C4-2B (cell line): Measurements from ENCODE around the gene ITPKC.

Source experiments
- CTCF ChIP-seq: fragments of 450-650 bp; conservative IDR thresholded peaks from 2 replicates; pipeline ENCODE4 v1.5.1; 2017; ENCODE audit warnings: mild to moderate bottlenecking
- ZFX ChIP-seq: fragments of 450-650 bp; IDR thresholded peaks from 2 replicates; pipeline ENCODE4 v1.6.1; 2017

GRCh38 chr19:40752257-40752781, 35.4 kb downstream of the ITPKC start:
- TF ChIP-seq CTCF, result no peak
- no peak for TF ChIP-seq ZFX
